ENCODE measurements around the gene NUTM2D. TPM values are rescaled to one million over a fixed set of nuclear protein-coding genes. Genes with fewer than 3 reads are reported as not detected.
"Not testable (repeated sequence)": the region's sequence is repeated elsewhere in the genome, so short reads cannot be mapped to it uniquely, and the experiment has no call there.

Gene NUTM2D
- total RNA-seq = 1 to 10 TPM; 1.5 to 3.5 (median 2.3) TPM

GRCh38 chr10:87357444-87357843 lies at the start of gene NUTM2D:
Gene NUTM2D (plus strand): TSS chr10:87357744. CDS start chr10:87358266, 522 bp downstream.
- TF ChIP-seq CTCF (IDR thresholded peaks at IDR 0.05; ENCODE audit: low read depth) = not testable (repeated sequence)

Small RNA genes within 50 kb of the gene (small RNA-seq; reads per million reads assigned to genes)
- gene AL355334.1 = not detected

Other genes starting within 250 kb of the NUTM2D start
- 1 to 10 TPM in 1 of 4 donors, under 1 TPM in 3; 0.66 to 1.5 (median 0.83) TPM for gene NUTM2A, start 132.3 kb upstream of the NUTM2D start, total RNA-seq
- gene MINPP1, start 147.1 kb downstream of the NUTM2D start, total RNA-seq = 10 to 100 TPM in 3 of 4 donors, 1 to 10 TPM in 1; 8.7 to 24.6 (median 18.4) TPM